T-helper 2 cell treated with Interferon-gamma antibody and Interleukin-4, amounts not matched to agents 100 ng/mL and 5 ng/mL, for 36 hours (primary cell): Measurements from ENCODE around the gene NDE1. TPM values are rescaled to one million over a fixed set of nuclear protein-coding genes. Genes with fewer than 3 reads are reported as not detected.

Experiments used
- intact Hi-C: fragments of 100-400 bp; cut with micrococcal nuclease; formaldehyde crosslinking; loops from one replicate; pipeline ENCODE4 v1.15.1; 2023
- total RNA-seq: library from RNA; stranded (reverse); gene quantifications from 2 replicates; pipeline ENCODE4 v1.2.3, GENCODE V29; 2022

NDE1 gene
- total RNA-seq, 1 donor from 2014 or later, result 107 TPM

DNA sequence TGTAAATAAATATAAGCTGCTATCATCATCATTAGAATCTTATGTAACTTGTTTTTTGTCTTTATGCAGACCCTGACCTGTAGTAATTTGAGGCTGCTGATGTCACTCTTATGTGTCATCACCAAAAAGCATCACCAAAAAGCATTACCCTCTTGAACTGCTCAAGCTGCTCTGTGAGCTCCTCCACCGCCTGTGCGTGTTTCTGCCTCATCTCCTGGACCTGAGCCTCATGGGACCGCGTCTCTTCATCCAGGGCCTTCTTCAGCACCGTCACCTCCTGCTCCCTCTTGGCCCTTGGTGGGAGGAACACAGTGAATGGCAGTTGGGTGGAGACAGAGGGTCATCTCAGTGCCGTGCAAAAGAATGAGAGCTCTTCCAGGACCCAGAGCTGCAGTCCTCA lies 82.4 kb downstream of the NDE1 start:
- intact Hi-C loops, result no loop called here

GRCh38 chr16:15735610-15736009 lies 85.6 kb downstream of the NDE1 start:
- intact Hi-C loops, result no loop called here

- intact Hi-C loops, result no loop called here
Measured at GRCh38 chr16:15736529-15736928, 86.5 kb downstream of the NDE1 start.

GRCh38 chr16:15737140-15737644 lies 87.1 kb downstream of the NDE1 start:
- intact Hi-C loops, result no loop called here

- intact Hi-C loops, result no loop called here
Measured at GRCh38 chr16:15739464-15739863, 89.4 kb downstream of the NDE1 start.

DNA sequence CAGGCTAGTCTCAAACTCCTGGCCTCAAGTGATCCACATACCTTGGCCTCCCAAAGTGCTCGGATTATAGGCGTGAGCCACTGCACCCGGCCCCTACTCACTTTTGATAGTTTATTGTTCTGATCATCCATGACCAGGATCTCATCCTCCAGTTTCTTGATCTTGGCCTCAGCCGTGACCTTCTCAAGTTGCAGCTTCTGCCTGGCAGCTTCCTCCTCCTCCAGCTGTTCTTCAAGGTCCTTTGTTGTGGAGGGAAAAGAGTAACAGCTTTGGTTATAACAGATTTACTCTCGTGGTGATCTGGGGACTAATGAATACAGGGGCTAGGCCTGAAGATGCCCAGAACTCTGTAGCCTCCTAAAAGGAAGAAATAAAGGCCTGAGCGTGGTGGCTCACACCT lies 89.9 kb downstream of the NDE1 start:
- intact Hi-C loops, result no loop called here

DNA sequence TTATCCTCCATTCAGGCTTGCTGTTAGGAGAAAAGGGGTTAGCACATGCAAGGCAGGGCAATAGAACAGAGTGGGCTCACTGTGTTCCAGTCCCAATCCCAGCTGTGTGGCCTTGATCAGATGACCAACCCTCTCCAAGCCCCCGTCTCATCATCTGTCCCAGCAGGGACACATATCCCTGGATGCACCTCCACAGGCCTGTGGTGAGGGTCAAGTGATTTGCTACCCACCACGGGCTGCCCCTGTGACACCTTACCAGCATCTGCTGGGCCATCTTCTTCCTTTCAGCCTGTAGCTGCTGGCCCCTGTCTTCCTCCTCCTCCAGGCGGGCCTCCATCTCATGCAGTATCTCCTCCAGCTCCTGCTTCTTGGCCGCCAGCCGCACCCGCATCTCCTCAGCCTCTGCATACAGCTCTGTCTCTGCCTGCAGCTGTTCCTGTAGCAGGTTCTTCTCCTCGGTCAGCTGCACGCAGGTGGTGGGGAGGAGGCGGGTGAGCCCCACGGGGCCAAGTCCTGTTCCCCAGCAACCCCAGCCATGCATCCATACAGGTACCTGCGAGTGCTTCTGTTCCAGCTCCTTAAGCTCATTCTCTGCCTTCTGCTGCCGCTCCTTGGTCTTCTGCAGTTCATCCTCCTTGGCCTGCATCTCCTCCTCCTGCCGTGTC lies 91.3 kb downstream of the NDE1 start:
- intact Hi-C loops, result no loop called here

GRCh38 chr16:15742716-15743115 lies 92.7 kb downstream of the NDE1 start:
- intact Hi-C loops, result no loop called here

- intact Hi-C loops, result no loop called here
Measured at GRCh38 chr16:15743657-15744056, 93.6 kb downstream of the NDE1 start.

DNA sequence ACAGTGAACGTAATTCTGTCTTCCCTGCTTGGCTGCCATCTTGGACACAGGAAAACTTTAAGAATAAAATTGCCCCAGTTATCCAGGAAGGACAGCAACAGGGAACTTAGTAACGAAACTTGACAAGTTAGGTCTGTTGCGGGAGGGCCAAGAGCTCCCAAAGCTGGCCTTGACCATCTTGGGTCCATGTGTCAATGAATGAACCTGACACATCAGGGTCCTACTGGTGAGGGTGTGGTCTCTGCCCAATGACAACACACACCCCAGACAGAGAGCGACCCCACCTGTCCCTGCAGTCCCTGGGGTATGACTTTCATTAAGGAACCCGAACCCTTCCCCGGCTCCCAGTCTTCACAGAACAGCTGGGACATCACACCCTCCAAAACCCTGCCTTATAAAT lies 96.3 kb downstream of the NDE1 start:
- intact Hi-C loops, result no loop called here

DNA sequence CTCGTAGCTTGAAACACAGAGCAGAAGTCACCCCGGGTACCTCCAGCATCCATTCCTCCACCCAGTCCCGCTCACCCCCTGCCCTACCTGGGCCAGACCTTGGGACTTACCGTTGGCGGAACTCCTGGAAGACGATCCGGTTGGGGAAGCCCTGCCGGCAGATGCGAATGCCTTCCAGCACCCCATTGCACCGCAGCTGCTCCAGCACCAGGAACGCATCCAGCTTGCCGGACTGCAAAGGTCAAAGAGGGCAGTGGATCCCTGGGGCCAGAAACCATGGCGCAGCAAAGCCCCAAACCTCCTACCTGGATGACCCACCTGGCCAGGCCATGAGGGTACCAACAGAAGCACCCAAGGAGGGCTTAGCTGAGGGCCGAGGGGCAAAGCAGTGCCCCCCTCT lies 97.9 kb downstream of the NDE1 start:
- intact Hi-C loops, result no loop called here

DNA sequence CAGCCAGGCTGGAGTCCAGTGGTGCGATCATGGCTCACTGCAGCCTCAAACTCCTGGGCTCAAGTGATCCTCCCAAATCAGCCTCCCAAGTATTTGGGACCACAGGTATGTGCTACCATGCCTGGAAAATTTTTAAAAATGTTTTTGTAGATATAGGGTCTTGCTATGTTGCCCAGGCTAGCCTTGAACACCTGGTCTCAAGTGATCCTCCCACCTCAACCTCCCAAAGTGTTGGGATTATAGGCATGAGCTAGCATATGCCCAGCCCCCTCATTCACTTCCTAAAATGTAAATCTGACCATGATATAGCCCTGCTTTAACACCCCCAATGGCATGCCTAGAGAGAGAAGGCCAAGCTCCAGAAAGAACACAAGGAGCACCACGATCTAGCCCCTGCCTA lies 98.6 kb downstream of the NDE1 start:
- intact Hi-C loops, result no loop called here

GRCh38 chr16:15749371-15749770 lies 99.3 kb downstream of the NDE1 start:
- intact Hi-C loops, result no loop called here

- intact Hi-C loops, result no loop called here
Measured at GRCh38 chr16:15749985-15750384, 99.9 kb downstream of the NDE1 start.

- intact Hi-C loops, result no loop called here
Measured at GRCh38 chr16:15751940-15752339, 101.9 kb downstream of the NDE1 start.

- intact Hi-C loops, result no loop called here
Measured at GRCh38 chr16:15752717-15753488, 102.9 kb downstream of the NDE1 start.

GRCh38 chr16:15754821-15755534 lies 104.9 kb downstream of the NDE1 start:
- intact Hi-C loops, result no loop called here

GRCh38 chr16:15757077-15757386 lies 107.0 kb downstream of the NDE1 start:
- intact Hi-C loops, result no loop called here

DNA sequence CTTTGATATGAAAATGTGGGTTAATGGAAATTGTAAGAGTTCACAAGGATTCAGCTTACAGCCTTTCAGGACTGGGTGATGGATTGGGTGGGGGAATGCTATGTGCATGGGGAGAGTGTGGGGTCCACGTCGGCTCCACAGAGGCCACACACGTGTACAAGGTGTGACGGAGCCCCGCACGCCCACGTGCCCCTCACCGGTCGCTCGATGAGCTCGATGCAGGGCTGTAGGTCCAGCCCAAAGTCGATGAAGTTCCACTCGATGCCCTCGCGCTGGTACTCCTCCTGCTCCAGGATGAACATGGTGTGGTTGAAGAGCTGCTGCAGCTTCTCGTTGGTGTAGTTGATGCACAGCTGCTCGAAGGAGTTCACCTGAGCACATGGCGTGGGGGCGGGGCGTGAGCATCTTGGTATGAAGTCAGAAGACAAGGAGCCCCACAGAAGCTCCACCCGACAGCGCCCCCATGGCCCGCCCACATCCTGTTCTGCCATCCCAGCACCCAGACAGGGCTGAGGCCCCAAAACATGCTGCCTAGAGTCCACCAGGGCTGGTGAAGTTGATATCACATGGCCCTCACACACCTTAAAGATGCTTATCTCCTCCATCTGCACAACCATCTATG lies 107.7 kb downstream of the NDE1 start:
- intact Hi-C loops, result no loop called here

DNA sequence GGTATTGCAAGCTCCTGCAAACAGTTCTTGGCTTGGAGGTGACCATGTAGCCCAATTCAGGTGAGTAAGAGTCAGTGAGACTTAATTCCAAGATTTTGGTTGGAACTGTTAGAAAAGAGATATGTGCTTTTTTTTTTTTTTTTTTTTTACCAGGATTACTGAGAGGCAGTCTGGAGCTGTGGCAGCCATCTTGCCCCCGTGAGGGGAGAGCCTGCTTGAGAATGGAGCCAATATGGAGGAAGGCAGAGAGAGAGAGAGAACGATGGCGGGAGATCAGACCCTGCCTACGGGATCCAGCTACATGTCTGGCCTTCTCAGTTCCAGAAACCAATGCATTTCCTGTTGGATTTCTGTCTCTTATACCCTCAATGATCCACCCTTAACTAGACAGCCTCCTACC lies 109.0 kb downstream of the NDE1 start:
- intact Hi-C loops, result no loop called here

DNA sequence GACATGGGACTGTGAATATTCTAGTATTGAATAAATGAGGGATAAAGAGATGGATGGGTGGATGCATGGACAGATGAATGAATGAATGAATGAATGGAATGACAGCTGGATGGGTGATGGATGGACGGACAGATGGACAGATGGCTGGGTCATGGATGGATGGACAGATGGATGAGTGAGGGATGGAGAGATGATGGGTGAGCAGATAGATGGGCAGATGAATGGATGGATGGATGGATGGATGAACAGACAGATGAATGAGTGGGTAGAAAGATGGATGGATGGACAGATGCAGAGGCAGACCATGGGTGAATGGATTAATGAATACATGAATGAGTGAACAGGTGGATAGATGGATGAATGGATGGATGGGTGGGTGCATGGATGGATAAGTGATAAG lies 110.1 kb downstream of the NDE1 start:
- intact Hi-C loops, result loop anchor here (10.0 kb wide), 1 partner anchor 435 kb away; no protein-coding TSS in a partner anchor

GRCh38 chr16:15764112-15764511 lies 114.1 kb downstream of the NDE1 start:
- intact Hi-C loops, result loop anchor here (10.0 kb wide), 1 partner anchor 431 kb away; no protein-coding TSS in a partner anchor
